Measurements from ENCODE around the gene COPB2. TPM values are rescaled to one million over a fixed set of nuclear protein-coding genes. Genes with fewer than 3 reads are reported as not detected.
A peak's percentile ranks its signal among the peaks of the same experiment; 100 is the strongest.

Gene COPB2
- total RNA-seq, 1 donor from 2014 or later, result 171 TPM

DNA sequence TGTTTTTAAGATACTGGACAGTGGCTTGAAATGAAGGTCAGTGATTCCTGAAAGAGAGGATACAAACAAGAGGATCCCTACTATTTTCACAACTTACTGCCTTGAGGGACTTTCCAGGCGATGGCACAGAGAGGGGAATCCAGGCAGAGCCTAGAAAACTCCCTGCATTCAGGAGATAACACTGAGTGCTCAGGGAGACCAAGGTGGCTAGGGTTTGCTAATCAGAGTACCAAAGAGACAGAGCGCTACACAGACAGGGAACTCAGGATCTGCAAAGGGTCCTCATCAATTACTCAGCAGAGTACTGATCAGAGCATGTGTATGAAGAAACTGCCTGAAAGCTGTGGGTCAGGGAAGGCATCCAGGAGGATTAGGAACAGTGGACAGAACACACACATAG, 57.4 kb downstream of the COPB2 start:
- H3K27me3 ChIP-seq (ENCODE audit: control insufficient read depth, insufficient read depth, low read length), result peaks cover 5% of the 10 kb centered on the region
- no peak for FAIRE-seq
- TF ChIP-seq, protein P1, sequence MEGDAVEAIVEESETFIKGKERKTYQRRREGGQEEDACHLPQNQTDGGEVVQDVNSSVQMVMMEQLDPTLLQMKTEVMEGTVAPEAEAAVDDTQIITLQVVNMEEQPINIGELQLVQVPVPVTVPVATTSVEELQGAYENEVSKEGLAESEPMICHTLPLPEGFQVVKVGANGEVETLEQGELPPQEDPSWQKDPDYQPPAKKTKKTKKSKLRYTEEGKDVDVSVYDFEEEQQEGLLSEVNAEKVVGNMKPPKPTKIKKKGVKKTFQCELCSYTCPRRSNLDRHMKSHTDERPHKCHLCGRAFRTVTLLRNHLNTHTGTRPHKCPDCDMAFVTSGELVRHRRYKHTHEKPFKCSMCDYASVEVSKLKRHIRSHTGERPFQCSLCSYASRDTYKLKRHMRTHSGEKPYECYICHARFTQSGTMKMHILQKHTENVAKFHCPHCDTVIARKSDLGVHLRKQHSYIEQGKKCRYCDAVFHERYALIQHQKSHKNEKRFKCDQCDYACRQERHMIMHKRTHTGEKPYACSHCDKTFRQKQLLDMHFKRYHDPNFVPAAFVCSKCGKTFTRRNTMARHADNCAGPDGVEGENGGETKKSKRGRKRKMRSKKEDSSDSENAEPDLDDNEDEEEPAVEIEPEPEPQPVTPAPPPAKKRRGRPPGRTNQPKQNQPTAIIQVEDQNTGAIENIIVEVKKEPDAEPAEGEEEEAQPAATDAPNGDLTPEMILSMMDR (IDR thresholded peaks at IDR 0.05; ENCODE audit: insufficient read depth, low read length, severe bottlenecking), result no peak
- H3K36me3 ChIP-seq (ENCODE audit: control insufficient read depth, insufficient read depth, low read length), result no peaks in the 10 kb centered on the region
- DNase-seq (ENCODE audit: low read depth), result no peak
- H3K4me3 ChIP-seq (ENCODE audit: low read depth, low read length), result no peak overlapping the region

DNA sequence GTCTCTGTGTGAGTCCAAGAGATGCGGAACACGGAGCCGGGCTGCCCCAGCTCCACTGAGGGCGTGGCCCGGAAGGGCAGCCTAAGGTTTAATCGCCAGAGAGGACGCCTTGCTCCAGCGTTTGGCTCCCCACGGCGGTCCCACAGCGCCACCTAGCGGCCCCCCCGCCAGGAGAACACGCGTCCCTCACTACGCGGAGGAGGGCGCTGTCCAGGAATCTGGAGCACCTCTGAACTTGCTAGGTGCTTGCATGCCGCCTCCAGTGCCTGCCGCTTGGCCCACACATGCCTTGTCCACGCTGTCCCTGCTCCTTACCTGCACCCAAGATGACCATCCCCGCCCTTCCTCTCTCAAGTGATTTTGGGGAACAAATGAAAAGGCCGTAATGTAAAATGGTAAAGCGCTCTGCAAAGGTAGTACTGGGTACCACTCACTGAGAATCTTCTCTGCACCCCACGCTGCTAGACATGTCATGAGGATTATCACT, 60.0 kb downstream of the COPB2 start:
- no peak for FAIRE-seq
- peaks cover 5% of the 10 kb centered on the region for H3K27me3 ChIP-seq (ENCODE audit: control insufficient read depth, insufficient read depth, low read length)
- TF ChIP-seq, protein P1 (IDR thresholded peaks at IDR 0.05; ENCODE audit: insufficient read depth, low read length, severe bottlenecking), result peak; percentile 100
- peak; percentile 59 for DNase-seq (ENCODE audit: low read depth)
- no peaks in the 10 kb centered on the region for H3K36me3 ChIP-seq (ENCODE audit: control insufficient read depth, insufficient read depth, low read length)
- H3K4me3 ChIP-seq (ENCODE audit: low read depth, low read length), result no peak overlapping the region

DNA sequence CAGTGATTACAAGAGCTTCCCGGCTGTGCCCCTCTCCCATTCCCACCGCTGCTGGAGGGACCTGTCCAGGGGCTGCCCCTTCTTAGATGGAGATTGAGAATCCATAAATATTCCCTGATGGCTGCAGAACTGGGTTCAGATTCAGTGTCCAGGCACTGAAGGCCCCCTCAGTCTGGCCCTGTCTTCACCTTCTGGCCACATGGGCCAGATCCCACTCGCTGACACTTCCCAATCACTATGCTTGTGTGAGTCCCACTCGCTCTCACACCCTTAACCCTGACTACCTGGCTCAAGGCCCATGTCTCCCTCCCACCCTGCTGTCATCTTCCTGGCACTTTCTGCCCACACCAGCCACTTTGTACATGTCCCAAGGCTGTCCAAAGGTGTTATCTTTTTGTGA, 61.1 kb downstream of the COPB2 start:
- H3K36me3 ChIP-seq (ENCODE audit: control insufficient read depth, insufficient read depth, low read length), result no peaks in the 10 kb centered on the region
- peaks cover 5% of the 10 kb centered on the region for H3K27me3 ChIP-seq (ENCODE audit: control insufficient read depth, insufficient read depth, low read length)
- H3K4me3 ChIP-seq (ENCODE audit: low read depth, low read length), result no peak overlapping the region
- FAIRE-seq (no peak), DNase-seq (ENCODE audit: low read depth) (no peak)
- TF ChIP-seq, protein P1 (IDR thresholded peaks at IDR 0.05; ENCODE audit: insufficient read depth, low read length, severe bottlenecking), result no peak

DNA sequence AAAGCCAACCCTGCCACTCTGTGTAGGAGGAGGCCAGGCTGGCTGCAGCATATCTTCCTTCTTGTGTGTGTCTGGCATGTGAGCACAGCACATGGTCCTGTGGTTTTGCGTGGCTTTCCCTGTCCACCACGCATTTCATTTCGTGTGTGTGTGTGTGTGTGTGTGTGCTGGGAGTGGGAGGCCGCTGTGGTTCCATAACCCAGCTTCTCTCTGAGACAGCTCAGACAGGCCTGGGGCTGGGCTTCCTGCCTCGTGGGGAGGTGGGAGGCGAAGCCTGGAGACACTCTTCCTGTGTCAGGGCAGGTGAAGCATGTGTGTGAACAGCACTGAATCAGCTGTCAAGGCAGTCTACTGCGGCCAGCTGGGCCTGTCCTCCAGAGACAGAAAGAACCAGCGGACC, 61.6 kb downstream of the COPB2 start:
- FAIRE-seq (no peak), DNase-seq (ENCODE audit: low read depth) (no peak)
- H3K36me3 ChIP-seq (ENCODE audit: control insufficient read depth, insufficient read depth, low read length), result no peaks in the 10 kb centered on the region
- TF ChIP-seq, protein P1 (IDR thresholded peaks at IDR 0.05; ENCODE audit: insufficient read depth, low read length, severe bottlenecking), result no peak
- H3K27me3 ChIP-seq (ENCODE audit: control insufficient read depth, insufficient read depth, low read length), result peaks cover 5% of the 10 kb centered on the region
- no peak overlapping the region for H3K4me3 ChIP-seq (ENCODE audit: low read depth, low read length)

DNA sequence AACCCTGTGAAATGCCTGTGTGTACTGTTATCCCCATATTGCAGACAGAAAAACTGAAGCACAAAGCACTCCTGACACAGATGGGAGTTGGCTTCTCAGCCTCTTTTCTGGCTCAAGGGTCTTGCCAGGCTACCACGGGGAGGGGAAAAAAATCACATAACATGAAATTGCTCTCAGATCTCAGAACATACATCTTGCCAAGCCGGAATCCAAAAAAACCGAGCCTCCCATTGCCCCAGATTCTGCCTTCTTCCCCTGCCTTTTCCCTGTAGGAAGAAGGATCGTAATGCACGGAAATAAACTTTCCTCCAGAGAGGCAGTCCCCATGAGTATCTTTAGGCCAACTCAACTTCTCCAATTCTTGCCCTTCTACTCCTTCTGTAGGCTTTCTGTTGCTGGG, 62.2 kb downstream of the COPB2 start:
- Histone ChIP-seq H3K27me3 (ENCODE audit: control insufficient read depth, insufficient read depth, low read length) (peaks cover 5% of the 10 kb centered on the region), H3K4me3 (ENCODE audit: low read depth, low read length) (no peak overlapping the region), H3K36me3 (ENCODE audit: control insufficient read depth, insufficient read depth, low read length) (no peaks in the 10 kb centered on the region)
- FAIRE-seq, result no peak
- TF ChIP-seq, protein P1 (IDR thresholded peaks at IDR 0.05; ENCODE audit: insufficient read depth, low read length, severe bottlenecking), result no peak
- no peak for DNase-seq (ENCODE audit: low read depth)

DNA sequence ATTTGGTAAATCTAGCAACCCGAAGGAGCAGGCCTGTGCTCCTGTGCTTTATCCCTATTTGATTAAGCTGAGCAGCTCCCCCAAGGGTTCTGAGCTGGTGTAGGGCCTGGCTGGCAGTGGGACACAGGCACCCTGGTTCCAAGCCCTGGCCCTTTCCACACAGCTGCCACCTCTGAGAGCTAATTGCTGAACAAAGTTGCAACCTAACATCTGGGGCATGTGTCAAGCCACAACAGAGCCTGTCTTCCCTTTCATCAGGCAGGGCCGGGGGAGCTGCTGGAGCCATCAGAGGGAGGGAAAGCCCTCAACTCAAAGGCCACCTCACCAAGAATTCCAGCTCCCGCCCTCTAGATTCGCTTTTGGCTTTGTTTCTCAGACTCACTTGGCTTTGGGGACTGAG, 62.7 kb downstream of the COPB2 start:
- H3K36me3 ChIP-seq (ENCODE audit: control insufficient read depth, insufficient read depth, low read length), result no peaks in the 10 kb centered on the region
- no peak for DNase-seq (ENCODE audit: low read depth)
- H3K27me3 ChIP-seq (ENCODE audit: control insufficient read depth, insufficient read depth, low read length), result peaks cover 3% of the 10 kb centered on the region
- H3K4me3 ChIP-seq (ENCODE audit: low read depth, low read length), result no peak overlapping the region
- TF ChIP-seq, protein P1 (IDR thresholded peaks at IDR 0.05; ENCODE audit: insufficient read depth, low read length, severe bottlenecking), result no peak
- FAIRE-seq, result no peak
